ENCODE results near the gene HMGXB3.

HMGXB3 gene

DNA sequence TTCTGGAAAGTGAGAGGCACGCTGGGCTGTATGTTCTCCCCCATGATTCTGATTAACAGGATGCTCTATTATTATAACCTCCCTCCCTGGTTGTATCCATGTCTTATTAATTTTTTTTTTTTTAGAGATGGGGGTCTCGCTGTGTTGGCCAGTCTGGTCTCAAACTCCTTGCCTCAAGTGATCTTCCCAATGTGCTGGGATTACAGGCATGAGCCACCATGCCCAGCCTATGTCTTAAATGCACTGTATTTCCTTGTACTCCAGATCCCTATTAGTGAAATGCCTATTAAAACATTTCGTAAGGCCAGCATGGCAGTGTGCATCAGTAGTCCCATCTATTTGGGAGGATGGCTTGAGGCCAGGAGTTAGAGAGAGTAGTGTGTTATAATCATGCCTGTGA, 7.1 kb upstream of the HMGXB3 start:
- no peak for DNase-seq (ENCODE audit: low read depth)
- H3K4me3 ChIP-seq (ENCODE audit: low read depth, low read length): no peak overlapping the region
- TF ChIP-seq POLR2A (IDR thresholded peaks at IDR 0.05; ENCODE audit: extremely low read depth, insufficient read length) (no peak), CTCF (IDR thresholded peaks at IDR 0.05; ENCODE audit: low read depth, low read length) (no peak)
- TF ChIP-seq, protein P1, sequence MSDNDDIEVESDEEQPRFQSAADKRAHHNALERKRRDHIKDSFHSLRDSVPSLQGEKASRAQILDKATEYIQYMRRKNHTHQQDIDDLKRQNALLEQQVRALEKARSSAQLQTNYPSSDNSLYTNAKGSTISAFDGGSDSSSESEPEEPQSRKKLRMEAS (IDR thresholded peaks at IDR 0.05; ENCODE audit: low read depth, low read length): no peak

GRCh38 chr5:149995385-149996204, 4.9 kb upstream of the HMGXB3 start:
- TF ChIP-seq CTCF (IDR thresholded peaks at IDR 0.05; ENCODE audit: low read depth, low read length) (no peak), MYC (IDR thresholded peaks at IDR 0.05; ENCODE audit: low read depth, low read length) (no peak), POLR2A (IDR thresholded peaks at IDR 0.05; ENCODE audit: extremely low read depth, insufficient read length) (no peak)
- TF ChIP-seq, protein P1 (IDR thresholded peaks at IDR 0.05; ENCODE audit: low read depth, low read length): no peak
- H3K4me3 ChIP-seq (ENCODE audit: low read depth, low read length): no peak overlapping the region
- DNase-seq (ENCODE audit: low read depth): no peak

GRCh38 chr5:149996205-149996890, 4.2 kb upstream of the HMGXB3 start:
- TF ChIP-seq, protein P1 (IDR thresholded peaks at IDR 0.05; ENCODE audit: low read depth, low read length): no peak
- TF ChIP-seq POLR2A (IDR thresholded peaks at IDR 0.05; ENCODE audit: extremely low read depth, insufficient read length) (no peak), CTCF (IDR thresholded peaks at IDR 0.05; ENCODE audit: low read depth, low read length) (no peak), MYC (IDR thresholded peaks at IDR 0.05; ENCODE audit: low read depth, low read length) (no peak)
- no peak overlapping the region for H3K4me3 ChIP-seq (ENCODE audit: low read depth, low read length)
- DNase-seq (ENCODE audit: low read depth): no peak

GRCh38 chr5:149998281-149998680, 2.3 kb upstream of the HMGXB3 start:
- DNase-seq (ENCODE audit: low read depth): no peak
- TF ChIP-seq MYC (IDR thresholded peaks at IDR 0.05; ENCODE audit: low read depth, low read length): no peak
- no peak for TF ChIP-seq POLR2A (IDR thresholded peaks at IDR 0.05; ENCODE audit: extremely low read depth, insufficient read length)
- TF ChIP-seq CTCF (IDR thresholded peaks at IDR 0.05; ENCODE audit: low read depth, low read length): no peak
- TF ChIP-seq, protein P1 (IDR thresholded peaks at IDR 0.05; ENCODE audit: low read depth, low read length): no peak

GRCh38 chr5:149999359-149999758, 1.2 kb upstream of the HMGXB3 start:
- no peak for DNase-seq (ENCODE audit: low read depth)
- H3K4me3 ChIP-seq (ENCODE audit: low read depth, low read length): peak overlapping the region; percentile 100
- TF ChIP-seq CTCF (IDR thresholded peaks at IDR 0.05; ENCODE audit: low read depth, low read length) (no peak), MYC (IDR thresholded peaks at IDR 0.05; ENCODE audit: low read depth, low read length) (no peak), POLR2A (IDR thresholded peaks at IDR 0.05; ENCODE audit: extremely low read depth, insufficient read length) (no peak)
- TF ChIP-seq, protein P1 (IDR thresholded peaks at IDR 0.05; ENCODE audit: low read depth, low read length): no peak

More at GRCh38 chr5:149998281-149998680, 2.3 kb upstream of the HMGXB3 start:
- no peak overlapping the region for H3K4me3 ChIP-seq (ENCODE audit: low read depth, low read length)
